DND-41 (cell line): ENCODE results near the gene IFT122.
"Not testable (repeated sequence)": the region's sequence is repeated elsewhere in the genome, so short reads cannot be mapped to it uniquely, and the experiment has no call there.

Experiments used
- ATAC-seq: fragments of 200-7000 bp; cut with Tn5 transposase; 3 replicates; pipeline ENCODE4 v1.9.1; 2021; ENCODE audit warnings: low read depth; ENCODE audit not compliant: insufficient read depth
- DNase-seq: peaks from one replicate; pipeline ENCODE4 v3.0.0-alpha.2; 2020
- H2AFZ ChIP-seq: 2 replicates; pipeline ENCODE4 v1.6.0; 2012; ENCODE audit warnings: low read depth, low read length
- H3K27ac ChIP-seq: 2 replicates; pipeline ENCODE4 v1.5.1; 2012; ENCODE audit warnings: low read length, inconsistent platforms
- H3K27me3 ChIP-seq: fragments of 200-600 bp; sonication (generic); 2 replicates; pipeline ENCODE4 v1.6.0; 2012; ENCODE audit warnings: low read length, mild to moderate bottlenecking, inconsistent platforms; ENCODE audit not compliant: insufficient read depth, poor library complexity
- H3K36me3 ChIP-seq: 2 replicates; pipeline ENCODE4 v1.5.1; 2012; ENCODE audit warnings: low read length, inconsistent platforms; ENCODE audit not compliant: insufficient read depth
- H3K4me1 ChIP-seq: 2 replicates; pipeline ENCODE4 v1.5.1; 2012; ENCODE audit warnings: mild to moderate bottlenecking, low read length; ENCODE audit not compliant: insufficient read depth
- H3K4me2 ChIP-seq: 2 replicates; pipeline ENCODE4 v1.6.0; 2012; ENCODE audit warnings: mild to moderate bottlenecking, moderate library complexity, low read length, inconsistent platforms; ENCODE audit not compliant: insufficient read depth
- H3K4me3 ChIP-seq, 2 experiments: fragments of 200-600 bp in 1 of 2; shearing (Covaris generic) in 1 of 2; 2 replicates each; pipeline ENCODE4 v1.5.1; 2012 to 2016; ENCODE audit warnings: inconsistent platforms in 2 of 2, low read length in 2 of 2, mild to moderate bottlenecking in 2 of 2, low read depth in 1 of 2, moderate library complexity in 1 of 2
- H3K79me2 ChIP-seq: 2 replicates; pipeline ENCODE4 v1.6.0; 2012; ENCODE audit warnings: low read length, inconsistent platforms; ENCODE audit not compliant: insufficient read depth
- H3K9ac ChIP-seq: 2 replicates; pipeline ENCODE4 v1.6.0; 2012; ENCODE audit warnings: low read depth, mild to moderate bottlenecking, inconsistent platforms, low read length, moderate library complexity
- H3K9me3 ChIP-seq: 2 replicates; pipeline ENCODE4 v1.5.1; 2012; ENCODE audit warnings: low read length, moderate library complexity, mild to moderate bottlenecking, inconsistent platforms; ENCODE audit not compliant: insufficient read depth, severe bottlenecking
- H4K20me1 ChIP-seq: 2 replicates; pipeline ENCODE4 v1.6.0; 2012; ENCODE audit warnings: low read length; ENCODE audit not compliant: insufficient read depth
- CTCF ChIP-seq: IDR thresholded peaks from 2 replicates; pipeline ENCODE4 v1.5.1; 2012; ENCODE audit warnings: borderline replicate concordance, low read length, moderate library complexity, mild to moderate bottlenecking; ENCODE audit not compliant: poor library complexity, severe bottlenecking; ENCODE audit errors: extremely low read depth
- EZH2 ChIP-seq: IDR thresholded peaks from 3 replicates; pipeline ENCODE4 v1.6.1; 2012; ENCODE audit warnings: borderline replicate concordance, low read depth, mild to moderate bottlenecking, moderate library complexity, low read length, inconsistent platforms; ENCODE audit not compliant: severe bottlenecking

Gene IFT122

GRCh38 chr3:129410971-129411370 is 29.1 kb upstream of the IFT122 start:
- H3K27me3 ChIP-seq: no peaks in the 10 kb centered on the region
- H3K79me2 ChIP-seq: no peaks in the 10 kb centered on the region
- no peaks in the 10 kb centered on the region for H3K36me3 ChIP-seq
- no peak overlapping the region for H3K4me2 ChIP-seq
- no peak overlapping the region for H3K9ac ChIP-seq
- no peaks in the 10 kb centered on the region for H3K9me3 ChIP-seq
- no peaks in the 10 kb centered on the region for H3K4me1 ChIP-seq
- H3K27ac ChIP-seq: no peak overlapping the region
- no peak for TF ChIP-seq CTCF
- TF ChIP-seq EZH2: no peak
- ATAC-seq (no peak), DNase-seq (no peak)
- no peak overlapping the region for H3K4me3 ChIP-seq
- H2AFZ ChIP-seq: no peak overlapping the region
- no peaks in the 10 kb centered on the region for H4K20me1 ChIP-seq

GRCh38 chr3:129412542-129413198 is 27.4 kb upstream of the IFT122 start:
- H3K4me1 ChIP-seq: no peaks in the 10 kb centered on the region
- H3K36me3 ChIP-seq: no peaks in the 10 kb centered on the region
- TF ChIP-seq CTCF: no peak
- no peak for TF ChIP-seq EZH2
- no peaks in the 10 kb centered on the region for H3K79me2 ChIP-seq
- no peaks in the 10 kb centered on the region for H3K27me3 ChIP-seq
- H3K9ac ChIP-seq: no peak overlapping the region
- H3K4me3 ChIP-seq: no peak overlapping the region
- no peak overlapping the region for H2AFZ ChIP-seq
- DNase-seq (no peak), ATAC-seq (no peak)
- H3K27ac ChIP-seq: no peak overlapping the region
- no peaks in the 10 kb centered on the region for H3K9me3 ChIP-seq
- H4K20me1 ChIP-seq: no peaks in the 10 kb centered on the region
- H3K4me2 ChIP-seq: no peak overlapping the region

- H3K9me3 ChIP-seq, H3K4me2 ChIP-seq, H3K9ac ChIP-seq, H3K27ac ChIP-seq, DNase-seq, H4K20me1 ChIP-seq, H3K27me3 ChIP-seq, H2AFZ ChIP-seq, H3K4me1 ChIP-seq, H3K79me2 ChIP-seq, H3K4me3 ChIP-seq, ATAC-seq, H3K36me3 ChIP-seq: not testable (repeated sequence)
Observed at GRCh38 chr3:129413238-129413637, 26.8 kb upstream of the IFT122 start.

- DNase-seq (no peak), ATAC-seq (no peak)
- no peaks in the 10 kb centered on the region for H3K27me3 ChIP-seq
- no peak overlapping the region for H3K4me2 ChIP-seq
- H3K79me2 ChIP-seq: no peaks in the 10 kb centered on the region
- H3K4me3 ChIP-seq: no peak overlapping the region
- H3K9ac ChIP-seq: no peak overlapping the region
- no peak for TF ChIP-seq CTCF
- no peak for TF ChIP-seq EZH2
- no peaks in the 10 kb centered on the region for H3K4me1 ChIP-seq
- H2AFZ ChIP-seq: no peak overlapping the region
- H3K36me3 ChIP-seq: no peaks in the 10 kb centered on the region
- no peak overlapping the region for H3K27ac ChIP-seq
- H4K20me1 ChIP-seq: no peaks in the 10 kb centered on the region
- no peaks in the 10 kb centered on the region for H3K9me3 ChIP-seq
Observed at GRCh38 chr3:129413687-129414506, 26.1 kb upstream of the IFT122 start.
